Measurements from ENCODE around the gene FXYD7. TPM values are rescaled to one million over a fixed set of nuclear protein-coding genes. Genes with fewer than 3 reads are reported as not detected.

Gene FXYD7
- total RNA-seq, 2 experiments from 2014 or later, result 15.3 to 15.6 TPM

DNA sequence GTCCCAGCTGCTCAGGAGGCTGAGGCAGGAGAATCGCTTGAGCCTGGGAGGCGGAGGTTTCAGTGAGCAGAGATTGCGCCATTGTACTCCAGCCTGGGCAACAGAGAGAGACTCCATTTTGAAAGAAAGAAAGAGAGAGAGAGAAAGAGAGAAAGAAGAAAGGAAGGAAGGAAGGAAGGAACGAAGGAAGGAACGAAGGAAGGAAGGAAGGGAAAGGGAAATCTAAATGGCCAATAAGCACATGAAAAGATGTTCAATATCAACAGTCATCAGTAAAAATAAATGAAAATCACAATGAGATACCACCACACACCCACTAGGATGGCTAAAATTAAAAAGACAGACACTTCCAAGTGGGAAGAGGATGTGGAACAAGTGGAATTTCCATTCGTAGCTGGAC lies 31.2 kb downstream of the FXYD7 start:
- no peaks in the 10 kb centered on the region for H3K27me3 ChIP-seq (ENCODE audit: control insufficient read depth in 1 of 2, insufficient read depth in 2 of 2, low read length in 2 of 2)
- intact Hi-C loops (cut with DNase I, micrococcal nuclease), result no loop called here
- H3K9me3 ChIP-seq (ENCODE audit: control insufficient read depth in 1 of 2, insufficient read depth in 1 of 2, low read length in 2 of 2), result no peaks in the 10 kb centered on the region
- Mint-ChIP-seq H3K27ac (peak overlapping the region; percentile 85), H3K4me1 (ENCODE audit: low read depth) (peaks cover 59% of the 10 kb centered on the region), H3K27me3 (no peaks in the 10 kb centered on the region), H3K36me3 (ENCODE audit: low read depth) (peaks cover 45% of the 10 kb centered on the region), H3K4me3 (no peak overlapping the region), H3K9me3 (no peaks in the 10 kb centered on the region)
- H3K27ac ChIP-seq (ENCODE audit: low read depth in 1 of 2, low read length in 2 of 2), result no peak overlapping the region
- peaks cover 37% of the 10 kb centered on the region for H3K36me3 ChIP-seq (ENCODE audit: insufficient read depth, low read length)
- TF ChIP-seq, protein P1, sequence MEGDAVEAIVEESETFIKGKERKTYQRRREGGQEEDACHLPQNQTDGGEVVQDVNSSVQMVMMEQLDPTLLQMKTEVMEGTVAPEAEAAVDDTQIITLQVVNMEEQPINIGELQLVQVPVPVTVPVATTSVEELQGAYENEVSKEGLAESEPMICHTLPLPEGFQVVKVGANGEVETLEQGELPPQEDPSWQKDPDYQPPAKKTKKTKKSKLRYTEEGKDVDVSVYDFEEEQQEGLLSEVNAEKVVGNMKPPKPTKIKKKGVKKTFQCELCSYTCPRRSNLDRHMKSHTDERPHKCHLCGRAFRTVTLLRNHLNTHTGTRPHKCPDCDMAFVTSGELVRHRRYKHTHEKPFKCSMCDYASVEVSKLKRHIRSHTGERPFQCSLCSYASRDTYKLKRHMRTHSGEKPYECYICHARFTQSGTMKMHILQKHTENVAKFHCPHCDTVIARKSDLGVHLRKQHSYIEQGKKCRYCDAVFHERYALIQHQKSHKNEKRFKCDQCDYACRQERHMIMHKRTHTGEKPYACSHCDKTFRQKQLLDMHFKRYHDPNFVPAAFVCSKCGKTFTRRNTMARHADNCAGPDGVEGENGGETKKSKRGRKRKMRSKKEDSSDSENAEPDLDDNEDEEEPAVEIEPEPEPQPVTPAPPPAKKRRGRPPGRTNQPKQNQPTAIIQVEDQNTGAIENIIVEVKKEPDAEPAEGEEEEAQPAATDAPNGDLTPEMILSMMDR (IDR thresholded peaks at IDR 0.05), result no peak
- CTCF ChIA-PET, result interaction anchor here (0.9 kb wide), 1 partner anchor 20 kb away, joined by 3 read pairs; the partner anchor contains the start of gene FXYD5
- POLR2A ChIA-PET, result interaction anchor here (0.7 to 3.4 kb wide), 4 partner anchors 20 to 71 kb away, joined by 3 to 21 read pairs (median 3); partner anchors contain the start of gene FXYD5
- H3K4me3 ChIP-seq (ENCODE audit: low read length), result no peak overlapping the region
- peaks cover 57% of the 10 kb centered on the region for H3K4me1 ChIP-seq (ENCODE audit: insufficient read depth, low read length)
- no peak for DNase-seq
- ATAC-seq (ENCODE audit: poor library complexity), result no peak

GRCh38 chr19:35176181-35176570 lies 33.1 kb downstream of the FXYD7 start:
- TF ChIP-seq, protein P1 (IDR thresholded peaks at IDR 0.05), result no peak
- H3K36me3 ChIP-seq (ENCODE audit: insufficient read depth, low read length), result peaks cover 18% of the 10 kb centered on the region
- intact Hi-C loops (cut with DNase I, micrococcal nuclease), result no loop called here
- Mint-ChIP-seq H3K27me3 (no peaks in the 10 kb centered on the region), H3K4me1 (ENCODE audit: low read depth) (peaks cover 65% of the 10 kb centered on the region), H3K9me3 (no peaks in the 10 kb centered on the region), H3K4me3 (no peak overlapping the region), H3K36me3 (ENCODE audit: low read depth) (peaks cover 25% of the 10 kb centered on the region), H3K27ac (peak overlapping the region; percentile 42)
- no peaks in the 10 kb centered on the region for H3K9me3 ChIP-seq (ENCODE audit: control insufficient read depth in 1 of 2, insufficient read depth in 1 of 2, low read length in 2 of 2)
- no peak for DNase-seq
- no peak overlapping the region for H3K4me3 ChIP-seq (ENCODE audit: low read length)
- H3K27me3 ChIP-seq (ENCODE audit: control insufficient read depth in 1 of 2, insufficient read depth in 2 of 2, low read length in 2 of 2), result no peaks in the 10 kb centered on the region
- H3K4me1 ChIP-seq (ENCODE audit: insufficient read depth, low read length), result peaks cover 56% of the 10 kb centered on the region
- H3K27ac ChIP-seq (ENCODE audit: low read depth in 1 of 2, low read length in 2 of 2), result no peak overlapping the region
- no peak for ATAC-seq (ENCODE audit: poor library complexity)
- ChIA-PET CTCF (interaction anchor here (0.9 kb wide), 1 partner anchor 27 kb away, joined by 3 read pairs; no protein-coding TSS in a partner anchor), POLR2A (no interaction called here)

GRCh38 chr19:35177377-35178274 lies 34.6 kb downstream of the FXYD7 start:
- H3K9me3 ChIP-seq (ENCODE audit: control insufficient read depth in 1 of 2, insufficient read depth in 1 of 2, low read length in 2 of 2), result no peaks in the 10 kb centered on the region
- H3K4me1 ChIP-seq (ENCODE audit: insufficient read depth, low read length), result peaks cover 42% of the 10 kb centered on the region
- H3K27ac Mint-ChIP-seq, result peak overlapping the region; percentile 30
- ATAC-seq (ENCODE audit: poor library complexity), result no peak
- peaks cover 6% of the 10 kb centered on the region for H3K36me3 ChIP-seq (ENCODE audit: insufficient read depth, low read length)
- no peak overlapping the region for H3K4me3 Mint-ChIP-seq
- H3K9me3 Mint-ChIP-seq, result no peaks in the 10 kb centered on the region
- DNase-seq, result peak in 2 of 14 experiments; percentile 31 to 33
- H3K27me3 ChIP-seq (ENCODE audit: control insufficient read depth in 1 of 2, insufficient read depth in 2 of 2, low read length in 2 of 2), result no peaks in the 10 kb centered on the region
- H3K4me1 Mint-ChIP-seq (ENCODE audit: low read depth), result peaks cover 60% of the 10 kb centered on the region
- no peak overlapping the region for H3K4me3 ChIP-seq (ENCODE audit: low read length)
- no peak overlapping the region for H3K27ac ChIP-seq (ENCODE audit: low read depth in 1 of 2, low read length in 2 of 2)
- TF ChIP-seq, protein P1 (IDR thresholded peaks at IDR 0.05), result no peak
- H3K36me3 Mint-ChIP-seq (ENCODE audit: low read depth), result peaks cover 12% of the 10 kb centered on the region
- intact Hi-C loops (cut with DNase I, micrococcal nuclease), result no loop called here
- POLR2A ChIA-PET, result interaction anchor here (0.7 to 1.2 kb wide), 5 partner anchors 8 to 285 kb away, joined by 3 to 4 read pairs (median 3); no protein-coding TSS in a partner anchor
- H3K27me3 Mint-ChIP-seq, result no peaks in the 10 kb centered on the region
- CTCF ChIA-PET, result no interaction called here

All from CD4-positive, alpha-beta T cell (primary cell).